Mesothelial cell of epicardium (in vitro differentiated cells): Measurements from ENCODE around the gene REM1. TPM values are rescaled to one million over a fixed set of nuclear protein-coding genes. Genes with fewer than 3 reads are reported as not detected.
"Not testable (repeated sequence)": the region's sequence is repeated elsewhere in the genome, so short reads cannot be mapped to it uniquely, and the experiment has no call there.

Experiments
- DNase-seq, 2 experiments: peaks; one replicate each; pipeline ENCODE4 v3.0.0; 2021; ENCODE audit warnings: low spot score in 2 of 2; ENCODE audit not compliant: unreplicated experiment in 2 of 2
- H3K27ac Mint-ChIP-seq: 2 replicates; pipeline ENCODE4 v1.8.0; 2021; ENCODE audit warnings: mixed read lengths
- H3K27me3 Mint-ChIP-seq: 2 replicates; pipeline ENCODE4 v1.8.0; 2021; ENCODE audit warnings: low read depth, mixed read lengths
- H3K36me3 Mint-ChIP-seq: 2 replicates; pipeline ENCODE4 v1.8.0; 2021; ENCODE audit warnings: mixed read lengths
- H3K4me1 Mint-ChIP-seq: 2 replicates; pipeline ENCODE4 v1.8.0; 2021; ENCODE audit warnings: mixed read lengths
- H3K4me3 Mint-ChIP-seq: 2 replicates; pipeline ENCODE4 v1.8.0; 2021; ENCODE audit warnings: mild to moderate bottlenecking, moderate library complexity, mixed read lengths
- H3K9me3 Mint-ChIP-seq: 2 replicates; pipeline ENCODE4 v1.8.0; 2021; ENCODE audit warnings: mixed read lengths
- total RNA-seq: library from RNA; stranded (reverse); gene quantifications from 3 replicates; pipeline ENCODE4 v1.2.1, GENCODE V29; 2021
- TF ChIP-seq, protein P1 (sequence below): fragments of 200-600 bp; sonication (generic); IDR thresholded peaks from one replicate; pipeline ENCODE4 v1.5.0; 2021; ENCODE audit warnings: antibody characterized with exemption; ENCODE audit not compliant: unreplicated experiment

Gene REM1
- total RNA-seq, 1 donor from 2014 or later = not detected

DNA sequence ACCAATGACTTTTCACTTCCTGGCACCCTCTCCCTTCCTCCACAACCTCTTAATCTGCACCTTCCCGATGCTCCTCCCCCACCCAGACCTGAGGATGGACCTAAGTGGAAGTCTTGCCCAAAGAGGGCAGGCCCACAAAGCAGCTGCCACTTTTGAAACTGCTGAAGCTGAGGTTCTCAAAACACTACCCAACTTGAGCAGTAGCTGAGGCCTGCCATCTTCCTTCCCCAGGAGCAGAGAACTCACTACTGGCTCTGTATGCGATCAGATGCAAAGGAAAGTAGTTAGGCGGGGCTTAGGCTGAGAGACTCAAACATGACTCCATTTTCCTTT lies 40.7 kb downstream of the REM1 start:
- H3K36me3 Mint-ChIP-seq = no peaks in the 10 kb centered on the region
- no peak overlapping the region for H3K27ac Mint-ChIP-seq
- no peaks in the 10 kb centered on the region for H3K27me3 Mint-ChIP-seq
- H3K4me1 Mint-ChIP-seq = no peaks in the 10 kb centered on the region
- TF ChIP-seq, protein P1, sequence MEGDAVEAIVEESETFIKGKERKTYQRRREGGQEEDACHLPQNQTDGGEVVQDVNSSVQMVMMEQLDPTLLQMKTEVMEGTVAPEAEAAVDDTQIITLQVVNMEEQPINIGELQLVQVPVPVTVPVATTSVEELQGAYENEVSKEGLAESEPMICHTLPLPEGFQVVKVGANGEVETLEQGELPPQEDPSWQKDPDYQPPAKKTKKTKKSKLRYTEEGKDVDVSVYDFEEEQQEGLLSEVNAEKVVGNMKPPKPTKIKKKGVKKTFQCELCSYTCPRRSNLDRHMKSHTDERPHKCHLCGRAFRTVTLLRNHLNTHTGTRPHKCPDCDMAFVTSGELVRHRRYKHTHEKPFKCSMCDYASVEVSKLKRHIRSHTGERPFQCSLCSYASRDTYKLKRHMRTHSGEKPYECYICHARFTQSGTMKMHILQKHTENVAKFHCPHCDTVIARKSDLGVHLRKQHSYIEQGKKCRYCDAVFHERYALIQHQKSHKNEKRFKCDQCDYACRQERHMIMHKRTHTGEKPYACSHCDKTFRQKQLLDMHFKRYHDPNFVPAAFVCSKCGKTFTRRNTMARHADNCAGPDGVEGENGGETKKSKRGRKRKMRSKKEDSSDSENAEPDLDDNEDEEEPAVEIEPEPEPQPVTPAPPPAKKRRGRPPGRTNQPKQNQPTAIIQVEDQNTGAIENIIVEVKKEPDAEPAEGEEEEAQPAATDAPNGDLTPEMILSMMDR = no peak
- no peaks in the 10 kb centered on the region for H3K9me3 Mint-ChIP-seq
- no peak for DNase-seq
- no peak overlapping the region for H3K4me3 Mint-ChIP-seq

DNA sequence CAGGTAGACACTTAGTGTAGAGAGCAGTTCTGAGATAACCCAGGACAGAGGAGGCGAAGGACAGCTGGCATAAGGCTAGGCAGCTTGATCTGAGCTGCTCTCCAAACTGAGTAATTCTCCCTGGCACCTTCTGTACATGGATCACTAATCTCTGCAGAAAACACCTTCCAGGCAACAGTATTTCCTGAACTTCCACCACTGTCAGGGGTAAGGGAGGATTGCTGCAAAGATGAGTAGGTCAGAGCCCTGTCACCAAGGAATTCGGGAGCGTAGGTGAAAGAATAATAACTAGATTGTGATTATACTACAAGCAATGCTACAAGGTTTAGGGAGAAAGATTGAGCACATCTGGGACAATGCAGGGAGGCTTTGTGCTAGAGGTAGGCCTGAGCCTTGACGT lies 41.1 kb downstream of the REM1 start:
- no peaks in the 10 kb centered on the region for H3K27me3 Mint-ChIP-seq
- H3K9me3 Mint-ChIP-seq = no peaks in the 10 kb centered on the region
- H3K4me1 Mint-ChIP-seq = no peaks in the 10 kb centered on the region
- no peak overlapping the region for H3K27ac Mint-ChIP-seq
- DNase-seq = no peak
- H3K36me3 Mint-ChIP-seq = no peaks in the 10 kb centered on the region
- TF ChIP-seq, protein P1 = no peak
- no peak overlapping the region for H3K4me3 Mint-ChIP-seq

DNA sequence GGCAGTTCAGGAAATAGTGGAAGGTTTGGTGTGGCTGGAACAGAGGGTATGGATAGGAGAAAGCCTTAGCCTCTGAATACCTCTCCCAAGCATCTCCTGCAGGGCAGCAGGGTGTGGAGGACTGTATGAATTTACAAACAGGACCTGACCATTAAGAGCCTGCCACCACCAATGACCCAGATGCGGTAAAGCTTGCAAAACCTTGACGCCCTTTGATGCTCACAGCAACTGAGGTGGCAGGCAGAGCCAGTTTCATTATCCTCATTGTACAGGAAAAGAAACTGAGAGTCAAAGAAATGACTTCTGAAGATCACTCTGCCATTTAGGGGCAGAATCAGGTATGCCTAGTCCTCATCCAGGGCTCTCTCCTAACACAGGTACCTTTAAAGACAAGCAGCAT lies 41.6 kb downstream of the REM1 start:
- TF ChIP-seq, protein P1 = no peak
- Mint-ChIP-seq H3K27ac (no peak overlapping the region), H3K36me3 (no peaks in the 10 kb centered on the region), H3K4me3 (no peak overlapping the region), H3K27me3 (no peaks in the 10 kb centered on the region), H3K9me3 (no peaks in the 10 kb centered on the region), H3K4me1 (no peaks in the 10 kb centered on the region)
- DNase-seq = no peak

DNA sequence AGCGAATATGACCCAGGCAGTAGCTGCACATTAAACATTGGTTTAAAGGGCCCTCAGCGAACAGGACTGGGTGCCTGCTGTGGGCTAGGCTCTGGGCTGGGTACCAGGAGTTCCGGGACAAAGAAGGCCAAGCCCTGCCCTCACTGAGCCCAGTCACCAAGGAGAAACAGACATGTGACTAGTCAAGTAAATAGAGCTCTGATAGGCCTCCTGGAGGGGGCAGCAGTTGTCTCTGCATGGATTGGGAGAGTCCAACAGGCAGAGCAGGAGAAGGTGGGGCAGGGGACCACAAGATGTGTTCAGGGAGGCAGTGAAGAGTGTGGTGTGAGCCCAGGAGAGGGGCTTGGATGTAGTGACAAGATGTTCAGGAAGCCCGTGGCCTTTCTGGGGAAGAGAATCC lies 42.3 kb downstream of the REM1 start:
- no peak for DNase-seq
- Mint-ChIP-seq H3K27me3 (no peaks in the 10 kb centered on the region), H3K36me3 (no peaks in the 10 kb centered on the region), H3K4me3 (no peak overlapping the region), H3K4me1 (no peaks in the 10 kb centered on the region), H3K27ac (no peak overlapping the region), H3K9me3 (no peaks in the 10 kb centered on the region)
- TF ChIP-seq, protein P1 = no peak

DNA sequence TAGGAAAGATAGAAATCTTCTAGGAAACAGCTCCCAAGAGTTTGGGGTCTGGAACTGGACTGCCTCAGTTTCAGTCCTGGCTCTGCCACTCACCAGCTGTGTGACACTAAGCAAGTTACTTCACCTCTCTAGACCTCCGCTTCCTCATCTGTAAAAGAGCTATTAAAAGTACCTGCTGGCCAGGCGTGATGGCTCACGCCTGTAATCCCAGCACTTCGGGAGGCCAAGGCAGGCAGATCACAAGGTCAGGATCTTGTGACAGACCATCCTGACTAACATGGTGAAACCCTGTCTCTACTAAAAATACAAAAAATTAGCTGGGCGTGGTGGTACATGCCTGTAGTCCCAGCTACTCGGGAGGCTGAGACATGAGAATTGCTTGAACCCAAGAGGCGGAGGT lies 46.2 kb downstream of the REM1 start:
- H3K27me3 Mint-ChIP-seq, H3K9me3 Mint-ChIP-seq, H3K4me1 Mint-ChIP-seq, H3K36me3 Mint-ChIP-seq, H3K4me3 Mint-ChIP-seq, DNase-seq: not testable (repeated sequence)
- peak overlapping the region; percentile 34 for H3K27ac Mint-ChIP-seq

DNA sequence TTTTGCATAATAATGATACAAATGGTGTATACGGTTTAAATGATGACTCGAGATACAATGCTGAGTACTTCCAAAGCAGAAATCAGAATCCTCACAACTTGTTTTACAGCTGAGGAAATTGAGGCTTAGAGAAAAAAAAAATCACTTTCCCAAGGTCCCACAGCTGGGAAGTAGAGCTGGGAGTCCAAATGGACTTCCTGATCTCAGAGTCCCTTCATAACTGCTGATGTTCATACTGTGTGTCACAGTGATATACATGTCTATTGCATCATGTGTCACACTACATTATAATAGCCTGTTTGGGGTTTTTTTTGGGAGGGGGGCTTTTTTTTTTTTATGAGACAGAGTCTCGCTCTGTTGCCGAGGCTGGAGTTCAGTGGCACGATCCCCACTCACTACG lies 47.6 kb downstream of the REM1 start:
- H3K4me1 Mint-ChIP-seq = no peaks in the 10 kb centered on the region
- H3K27me3 Mint-ChIP-seq = no peaks in the 10 kb centered on the region
- TF ChIP-seq, protein P1 = no peak
- H3K4me3 Mint-ChIP-seq = no peak overlapping the region
- peaks cover 16% of the 10 kb centered on the region for H3K36me3 Mint-ChIP-seq
- H3K27ac Mint-ChIP-seq = no peak overlapping the region
- no peak for DNase-seq
- H3K9me3 Mint-ChIP-seq = no peaks in the 10 kb centered on the region
